Osteocyte (in vitro differentiated cells): ENCODE results near the gene CYB561D2. TPM values are rescaled to one million over a fixed set of nuclear protein-coding genes. Genes with fewer than 3 reads are reported as not detected.
A peak's percentile ranks its signal among the peaks of the same experiment; 100 is the strongest.

Experiments
- DNase-seq: peaks from one replicate; pipeline ENCODE4 v3.0.0; 2021; ENCODE audit warnings: mixed read lengths; ENCODE audit not compliant: unreplicated experiment; ENCODE audit errors: extremely low spot score
- H3K27ac Mint-ChIP-seq: one replicate; pipeline ENCODE4 v1.8.0; 2021; ENCODE audit warnings: mild to moderate bottlenecking, mixed read lengths; ENCODE audit not compliant: unreplicated experiment
- H3K27me3 Mint-ChIP-seq: one replicate; pipeline ENCODE4 v1.8.0; 2021; ENCODE audit warnings: mixed read lengths; ENCODE audit not compliant: unreplicated experiment
- H3K36me3 Mint-ChIP-seq: one replicate; pipeline ENCODE4 v1.8.0; 2021; ENCODE audit warnings: mixed read lengths; ENCODE audit not compliant: unreplicated experiment
- H3K4me1 Mint-ChIP-seq: one replicate; pipeline ENCODE4 v1.8.0; 2021; ENCODE audit warnings: mixed read lengths; ENCODE audit not compliant: unreplicated experiment
- H3K4me3 Mint-ChIP-seq: one replicate; pipeline ENCODE4 v1.8.0; 2021; ENCODE audit warnings: mild to moderate bottlenecking, moderate library complexity, mixed read lengths; ENCODE audit not compliant: unreplicated experiment
- H3K9me3 Mint-ChIP-seq: one replicate; pipeline ENCODE4 v1.8.0; 2021; ENCODE audit warnings: mixed read lengths; ENCODE audit not compliant: unreplicated experiment
- CTCF ChIP-seq: fragments of 200-600 bp; sonication (generic); IDR thresholded peaks from 2 replicates; pipeline ENCODE4 v1.5.0; 2021; ENCODE audit warnings: antibody characterized with exemption, mild to moderate bottlenecking, moderate library complexity
- total RNA-seq: library from RNA; stranded (reverse); gene quantifications from 2 replicates; pipeline ENCODE4 v1.2.1, GENCODE V29; 2021

The CYB561D2 gene
- total RNA-seq, 1 donor from 2014 or later = 17.2 TPM

- peaks cover 28% of the 10 kb centered on the region for H3K4me1 Mint-ChIP-seq
- H3K36me3 Mint-ChIP-seq = peaks cover 7% of the 10 kb centered on the region
- no peak overlapping the region for H3K27ac Mint-ChIP-seq
- no peak overlapping the region for H3K4me3 Mint-ChIP-seq
- H3K9me3 Mint-ChIP-seq = no peaks in the 10 kb centered on the region
- no peaks in the 10 kb centered on the region for H3K27me3 Mint-ChIP-seq
- no peak for DNase-seq
- TF ChIP-seq CTCF = no peak
These were observed 32.0 kb upstream of the CYB561D2 start for GRCh38 chr3:50318615-50319014.

DNA sequence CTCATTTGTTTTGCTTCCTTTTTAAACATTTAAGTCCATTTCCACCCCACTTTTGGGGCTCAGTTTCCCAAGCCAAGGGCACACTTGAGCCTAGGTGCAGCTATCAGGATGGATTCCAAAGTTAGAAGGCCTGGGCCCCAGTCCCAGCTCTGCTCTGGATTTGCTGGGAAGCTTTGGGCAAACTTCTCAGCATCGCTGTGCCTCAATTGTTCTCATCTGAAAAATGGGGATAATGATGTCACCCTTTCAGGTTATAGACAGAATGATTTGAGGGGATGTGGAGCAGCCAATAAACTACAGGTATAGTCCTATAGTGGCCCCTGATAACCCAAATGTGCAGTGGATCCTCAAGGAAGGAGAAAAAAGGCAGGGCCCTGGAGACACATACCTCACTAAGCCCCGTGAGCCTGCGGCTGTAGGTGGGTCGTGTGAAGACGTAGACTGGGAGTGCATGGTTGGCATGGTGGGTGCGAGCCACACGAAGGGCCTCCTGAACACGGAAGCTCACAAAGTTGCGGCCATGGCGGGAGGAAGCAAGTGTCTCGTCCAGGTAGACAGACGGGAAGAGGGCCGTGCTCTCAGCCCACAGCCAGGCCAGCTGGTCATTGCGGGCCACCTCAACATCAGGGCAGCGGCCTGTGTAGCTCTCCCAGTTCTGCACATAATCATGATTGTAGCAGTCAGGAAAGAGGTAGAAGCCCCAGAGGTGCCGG lies 31.3 kb upstream of the CYB561D2 start:
- Mint-ChIP-seq H3K4me1 (peaks cover 28% of the 10 kb centered on the region), H3K36me3 (peaks cover 7% of the 10 kb centered on the region), H3K4me3 (peak overlapping the region; percentile 14), H3K9me3 (no peaks in the 10 kb centered on the region), H3K27ac (peak overlapping the region; percentile 27), H3K27me3 (no peaks in the 10 kb centered on the region)
- no peak for TF ChIP-seq CTCF
- DNase-seq = no peak

GRCh38 chr3:50319894-50320625 lies 30.6 kb upstream of the CYB561D2 start:
- Mint-ChIP-seq H3K27ac (peak overlapping the region; percentile 60), H3K9me3 (no peaks in the 10 kb centered on the region)

GRCh38 chr3:50320853-50321335 lies 29.8 kb upstream of the CYB561D2 start:
- peaks cover 32% of the 10 kb centered on the region for H3K4me1 Mint-ChIP-seq
- peaks cover 7% of the 10 kb centered on the region for H3K36me3 Mint-ChIP-seq
- H3K27ac Mint-ChIP-seq = peak overlapping the region; percentile 60
- H3K27me3 Mint-ChIP-seq = no peaks in the 10 kb centered on the region
- peak overlapping the region; percentile 84 for H3K4me3 Mint-ChIP-seq
- no peak for TF ChIP-seq CTCF
- DNase-seq = peak; percentile 91
- H3K9me3 Mint-ChIP-seq = no peaks in the 10 kb centered on the region

More at GRCh38 chr3:50319894-50320625, 30.6 kb upstream of the CYB561D2 start:
- TF ChIP-seq CTCF = no peak
- Mint-ChIP-seq H3K4me1 (peaks cover 33% of the 10 kb centered on the region), H3K36me3 (peaks cover 7% of the 10 kb centered on the region), H3K27me3 (no peaks in the 10 kb centered on the region), H3K4me3 (peak overlapping the region; percentile 84)
- DNase-seq = no peak
